Parathyroid adenoma (tissue), 2 donors: ENCODE results near the gene CACNA1I.

Experiments
- H2AFZ ChIP-seq: fragments of 300-600 bp; sonication (generic); one replicate; pipeline ENCODE4 v1.7.0; 2017; ENCODE audit warnings: antibody characterized with exemption, mild to moderate bottlenecking
- H3K27ac ChIP-seq: fragments of 300-600 bp; sonication (generic); one replicate; pipeline ENCODE4 v1.7.0; 2017
- H3K27me3 ChIP-seq: fragments of 300-600 bp; sonication (generic); one replicate; pipeline ENCODE4 v1.7.0; 2017; ENCODE audit warnings: low read length; ENCODE audit not compliant: control insufficient read depth, insufficient read depth
- H3K36me3 ChIP-seq: fragments of 300-600 bp; sonication (generic); one replicate; pipeline ENCODE4 v1.7.0; 2017; ENCODE audit warnings: low read length; ENCODE audit not compliant: control insufficient read depth, insufficient read depth
- H3K4me1 ChIP-seq: fragments of 300-600 bp; sonication (generic); one replicate; pipeline ENCODE4 v1.7.0; 2017; ENCODE audit warnings: control low read depth
- H3K4me2 ChIP-seq: fragments of 300-600 bp; sonication (generic); one replicate; pipeline ENCODE4 v1.7.0; 2017; ENCODE audit warnings: low read length
- H3K4me3 ChIP-seq: fragments of 300-600 bp; sonication (generic); one replicate; pipeline ENCODE4 v1.7.0; 2017; ENCODE audit warnings: low read depth, low read length
- H3K79me2 ChIP-seq: fragments of 300-600 bp; sonication (generic); one replicate; pipeline ENCODE4 v1.7.0; 2017; ENCODE audit warnings: control low read depth
- H3K9ac ChIP-seq: fragments of 300-600 bp; sonication (generic); one replicate; pipeline ENCODE4 v1.7.0; 2017; ENCODE audit warnings: mild to moderate bottlenecking
- H3K9me3 ChIP-seq: fragments of 300-600 bp; sonication (generic); one replicate; pipeline ENCODE4 v1.7.0; 2017; ENCODE audit warnings: low read length; ENCODE audit not compliant: control insufficient read depth
- CTCF ChIP-seq: fragments of 300-600 bp; sonication (generic); IDR thresholded peaks from one replicate; pipeline ENCODE4 v1.7.0; 2017; ENCODE audit warnings: antibody characterized with exemption, mild to moderate bottlenecking
- donor health status: primary hyperparathyroidism.

CACNA1I gene

DNA sequence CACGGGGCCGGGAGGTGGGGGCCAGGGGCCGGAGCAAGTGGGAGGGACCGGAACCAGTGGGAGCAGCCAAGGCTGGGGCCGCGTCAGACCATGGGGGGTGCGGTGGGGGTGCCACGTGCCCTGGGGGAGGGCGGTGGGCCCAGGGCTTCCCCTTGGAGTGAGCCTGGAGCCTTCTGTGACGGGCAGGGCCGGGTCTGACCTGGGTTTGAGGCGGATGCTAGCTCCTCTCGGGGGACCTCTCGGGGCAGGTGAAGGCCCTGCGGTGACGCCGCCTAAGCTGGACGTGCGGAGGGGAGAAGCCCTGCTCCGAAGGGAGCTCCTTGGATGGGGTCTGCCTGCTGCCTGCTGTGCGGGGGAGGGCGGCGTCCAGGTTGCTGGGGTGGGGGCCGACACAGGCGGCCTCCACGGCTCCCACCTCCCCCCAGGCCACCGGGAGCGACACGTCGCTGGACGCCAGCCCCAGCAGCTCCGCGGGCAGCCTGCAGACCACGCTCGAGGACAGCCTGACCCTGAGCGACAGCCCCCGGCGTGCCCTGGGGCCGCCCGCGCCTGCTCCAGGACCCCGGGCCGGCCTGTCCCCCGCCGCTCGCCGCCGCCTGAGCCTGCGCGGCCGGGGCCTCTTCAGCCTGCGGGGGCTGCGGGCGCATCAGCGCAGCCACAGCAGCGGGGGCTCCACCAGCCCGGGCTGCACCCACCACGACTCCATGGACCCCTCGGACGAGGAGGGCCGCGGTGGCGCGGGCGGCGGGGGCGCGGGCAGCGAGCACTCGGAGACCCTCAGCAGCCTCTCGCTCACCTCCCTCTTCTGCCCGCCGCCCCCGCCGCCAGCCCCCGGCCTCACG lies 115.0 kb downstream of the CACNA1I start:
- H3K4me3 ChIP-seq = no peak overlapping the region
- no peaks in the 10 kb centered on the region for H3K79me2 ChIP-seq
- H3K36me3 ChIP-seq = no peaks in the 10 kb centered on the region
- no peak overlapping the region for H3K27ac ChIP-seq
- no peaks in the 10 kb centered on the region for H3K9me3 ChIP-seq
- no peaks in the 10 kb centered on the region for H3K27me3 ChIP-seq
- H3K4me1 ChIP-seq = peaks cover 4% of the 10 kb centered on the region
- no peak overlapping the region for H3K9ac ChIP-seq
- no peak for TF ChIP-seq CTCF
- no peak overlapping the region for H2AFZ ChIP-seq
- H3K4me2 ChIP-seq = no peak overlapping the region

- H3K4me2 ChIP-seq = no peak overlapping the region
- no peak overlapping the region for H3K27ac ChIP-seq
- H3K79me2 ChIP-seq = no peaks in the 10 kb centered on the region
- no peak overlapping the region for H2AFZ ChIP-seq
- H3K27me3 ChIP-seq = no peaks in the 10 kb centered on the region
- H3K4me1 ChIP-seq = peaks cover 4% of the 10 kb centered on the region
- no peaks in the 10 kb centered on the region for H3K36me3 ChIP-seq
- H3K9me3 ChIP-seq = no peaks in the 10 kb centered on the region
- H3K4me3 ChIP-seq = no peak overlapping the region
- TF ChIP-seq CTCF = no peak
- no peak overlapping the region for H3K9ac ChIP-seq
Observed at GRCh38 chr22:39686178-39686620, 115.6 kb downstream of the CACNA1I start.

DNA sequence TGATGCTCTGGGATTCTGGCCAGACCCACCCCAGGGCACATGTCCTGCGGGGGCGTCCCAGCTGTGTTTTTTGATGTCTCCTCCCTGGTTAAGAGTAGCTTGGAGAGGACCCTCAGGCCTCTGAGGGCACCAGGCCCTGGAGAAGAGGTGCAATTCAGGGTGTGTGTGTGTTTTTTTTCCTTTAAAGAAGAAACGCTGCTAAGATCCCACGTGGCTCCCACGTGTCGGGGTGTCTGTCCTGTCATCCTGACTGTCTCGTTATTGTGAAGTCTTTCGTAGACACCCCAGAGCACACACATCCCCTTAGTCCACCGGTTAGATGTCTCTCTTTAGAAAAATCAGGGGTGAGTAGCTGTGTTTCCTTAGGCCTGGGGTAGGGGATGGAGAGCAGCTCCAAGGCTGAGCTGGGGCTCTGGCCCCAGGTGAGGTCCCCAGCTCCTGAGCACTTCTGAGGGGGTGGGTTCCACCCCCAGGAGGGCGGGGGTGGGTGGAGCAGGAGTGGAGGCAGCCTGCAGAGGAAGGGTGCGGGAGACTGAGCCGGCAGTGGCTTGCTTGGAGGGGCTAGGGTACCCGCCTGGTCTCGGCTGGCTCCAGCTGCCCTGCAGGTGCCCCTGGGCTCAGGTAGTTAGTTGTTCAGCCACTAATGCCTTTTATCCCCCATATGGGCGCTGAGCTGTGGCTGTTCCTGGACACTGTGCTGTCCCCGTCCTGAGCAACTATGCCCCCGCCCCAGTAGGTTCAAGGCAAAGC lies 116.4 kb downstream of the CACNA1I start:
- Histone ChIP-seq H3K4me1 (peaks cover 4% of the 10 kb centered on the region), H3K36me3 (no peaks in the 10 kb centered on the region), H3K4me3 (no peak overlapping the region), H2AFZ (no peak overlapping the region), H3K9me3 (no peaks in the 10 kb centered on the region), H3K79me2 (no peaks in the 10 kb centered on the region), H3K27me3 (no peaks in the 10 kb centered on the region), H3K9ac (no peak overlapping the region), H3K4me2 (no peak overlapping the region), H3K27ac (no peak overlapping the region)
- TF ChIP-seq CTCF = no peak

- Histone ChIP-seq H3K27ac (no peak overlapping the region), H3K9ac (no peak overlapping the region), H3K36me3 (no peaks in the 10 kb centered on the region), H3K79me2 (no peaks in the 10 kb centered on the region), H3K9me3 (no peaks in the 10 kb centered on the region), H3K4me2 (no peak overlapping the region), H3K4me1 (peaks cover 4% of the 10 kb centered on the region), H2AFZ (no peak overlapping the region), H3K4me3 (no peak overlapping the region), H3K27me3 (no peaks in the 10 kb centered on the region)
- TF ChIP-seq CTCF = no peak
Observed at GRCh38 chr22:39688186-39688785, 117.7 kb downstream of the CACNA1I start.
